Stimulated activated CD8-positive, alpha-beta memory T cell treated with anti-CD3 and anti-CD28 coated beads, Interleukin-12 subunit alpha, Interleukin-12 subunit beta, amount 100 ng/mL, for 24 hours (primary cell): ENCODE results near the gene NDUFB1.

ENCODE experiments used
- DNase-seq: peaks from one replicate; pipeline ENCODE4 v3.0.0-alpha.2; 2020; ENCODE audit errors: extremely low read depth

NDUFB1 gene

GRCh38 chr14:92099802-92100201 lies 21.7 kb downstream of the NDUFB1 start:
- no peak for DNase-seq

GRCh38 chr14:92093320-92093719 lies 28.2 kb downstream of the NDUFB1 start:
- DNase-seq = no peak

GRCh38 chr14:92088494-92088893 lies 33.0 kb downstream of the NDUFB1 start:
- no peak for DNase-seq

- no peak for DNase-seq
Observed at GRCh38 chr14:92074555-92074954, 47.0 kb downstream of the NDUFB1 start.
